ENCODE results near the gene ZKSCAN1.

The ZKSCAN1 gene

DNA sequence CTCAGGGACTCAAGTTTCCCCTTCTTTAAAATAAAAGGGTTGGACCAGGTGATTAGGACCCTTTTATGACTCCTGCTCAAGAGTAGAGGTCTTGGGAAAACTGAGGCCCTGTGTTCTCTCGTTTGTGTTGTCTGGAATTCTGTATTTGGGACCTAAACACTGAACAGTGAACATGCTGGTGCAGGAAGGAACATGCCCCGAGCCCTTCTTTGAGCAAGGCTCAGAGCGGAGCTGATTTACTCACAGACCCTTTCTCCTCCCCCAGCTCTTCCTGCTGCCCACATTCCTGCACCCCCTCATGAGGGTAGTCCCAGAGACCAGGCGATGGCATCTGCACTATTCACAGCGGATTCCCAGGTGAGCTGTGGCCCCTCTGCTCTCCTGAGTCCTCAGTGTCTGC is 14.2 kb downstream of the ZKSCAN1 start:
- Histone ChIP-seq H3K36me3 (ENCODE audit: control insufficient read depth, low read length) (peaks cover 77% of the 10 kb centered on the region), H3K4me3 (ENCODE audit: low read length) (no peak overlapping the region), H3K27me3 (ENCODE audit: control insufficient read depth, low read length) (no peaks in the 10 kb centered on the region), H3F3A (ENCODE audit: control insufficient read depth, insufficient read depth) (peaks cover 5% of the 10 kb centered on the region), H3K4me2 (ENCODE audit: low read length) (no peak overlapping the region), H4K20me1 (ENCODE audit: control insufficient read depth, insufficient read depth, low read depth, low read length) (no peaks in the 10 kb centered on the region), H3K27ac (ENCODE audit: low read depth, low read length) (no peak overlapping the region), H3K4me1 (ENCODE audit: control insufficient read depth, low read length) (no peaks in the 10 kb centered on the region), H3K9me2 (replicated peaks; ENCODE audit: control insufficient read depth, low read length) (no peaks in the 10 kb centered on the region), H3K9me3 (ENCODE audit: control insufficient read depth, insufficient read depth, low read length) (no peaks in the 10 kb centered on the region), H3K79me2 (ENCODE audit: control insufficient read depth, low read length) (no peaks in the 10 kb centered on the region)
- TF ChIP-seq EZH2phosphoT487 (IDR thresholded peaks at IDR 0.05; ENCODE audit: borderline replicate concordance, low read length): no peak
- TF ChIP-seq, protein P1, sequence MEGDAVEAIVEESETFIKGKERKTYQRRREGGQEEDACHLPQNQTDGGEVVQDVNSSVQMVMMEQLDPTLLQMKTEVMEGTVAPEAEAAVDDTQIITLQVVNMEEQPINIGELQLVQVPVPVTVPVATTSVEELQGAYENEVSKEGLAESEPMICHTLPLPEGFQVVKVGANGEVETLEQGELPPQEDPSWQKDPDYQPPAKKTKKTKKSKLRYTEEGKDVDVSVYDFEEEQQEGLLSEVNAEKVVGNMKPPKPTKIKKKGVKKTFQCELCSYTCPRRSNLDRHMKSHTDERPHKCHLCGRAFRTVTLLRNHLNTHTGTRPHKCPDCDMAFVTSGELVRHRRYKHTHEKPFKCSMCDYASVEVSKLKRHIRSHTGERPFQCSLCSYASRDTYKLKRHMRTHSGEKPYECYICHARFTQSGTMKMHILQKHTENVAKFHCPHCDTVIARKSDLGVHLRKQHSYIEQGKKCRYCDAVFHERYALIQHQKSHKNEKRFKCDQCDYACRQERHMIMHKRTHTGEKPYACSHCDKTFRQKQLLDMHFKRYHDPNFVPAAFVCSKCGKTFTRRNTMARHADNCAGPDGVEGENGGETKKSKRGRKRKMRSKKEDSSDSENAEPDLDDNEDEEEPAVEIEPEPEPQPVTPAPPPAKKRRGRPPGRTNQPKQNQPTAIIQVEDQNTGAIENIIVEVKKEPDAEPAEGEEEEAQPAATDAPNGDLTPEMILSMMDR (IDR thresholded peaks at IDR 0.05; ENCODE audit: low read depth, low read length, poor library complexity, severe bottlenecking): no peak

DNA sequence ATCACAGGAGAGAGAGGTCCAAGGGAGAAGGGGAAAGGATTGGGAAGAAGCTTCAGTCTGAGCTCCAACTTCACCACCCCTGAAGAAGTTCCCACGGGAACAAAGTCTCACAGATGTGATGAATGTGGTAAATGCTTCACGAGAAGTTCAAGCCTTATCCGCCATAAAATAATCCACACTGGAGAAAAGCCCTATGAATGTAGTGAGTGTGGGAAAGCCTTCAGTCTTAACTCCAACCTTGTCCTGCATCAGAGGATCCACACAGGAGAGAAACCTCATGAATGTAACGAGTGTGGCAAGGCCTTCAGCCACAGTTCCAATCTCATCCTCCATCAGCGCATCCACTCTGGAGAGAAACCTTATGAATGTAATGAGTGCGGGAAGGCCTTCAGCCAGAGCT is 18.1 kb downstream of the ZKSCAN1 start:
- Histone ChIP-seq H3K36me3 (ENCODE audit: control insufficient read depth, low read length) (peaks cover 76% of the 10 kb centered on the region), H3K79me2 (ENCODE audit: control insufficient read depth, low read length) (no peaks in the 10 kb centered on the region), H3K27me3 (ENCODE audit: control insufficient read depth, low read length) (no peaks in the 10 kb centered on the region), H3K4me3 (ENCODE audit: low read length) (no peak overlapping the region), H3K9me3 (ENCODE audit: control insufficient read depth, insufficient read depth, low read length) (no peaks in the 10 kb centered on the region), H3F3A (ENCODE audit: control insufficient read depth, insufficient read depth) (no peaks in the 10 kb centered on the region), H4K20me1 (ENCODE audit: control insufficient read depth, insufficient read depth, low read depth, low read length) (no peaks in the 10 kb centered on the region), H3K4me2 (ENCODE audit: low read length) (no peak overlapping the region), H3K9me2 (replicated peaks; ENCODE audit: control insufficient read depth, low read length) (no peaks in the 10 kb centered on the region), H3K4me1 (ENCODE audit: control insufficient read depth, low read length) (no peaks in the 10 kb centered on the region), H3K27ac (ENCODE audit: low read depth, low read length) (no peak overlapping the region)
- no peak for TF ChIP-seq EZH2phosphoT487 (IDR thresholded peaks at IDR 0.05; ENCODE audit: borderline replicate concordance, low read length)
- TF ChIP-seq, protein P1 (IDR thresholded peaks at IDR 0.05; ENCODE audit: low read depth, low read length, poor library complexity, severe bottlenecking): no peak

DNA sequence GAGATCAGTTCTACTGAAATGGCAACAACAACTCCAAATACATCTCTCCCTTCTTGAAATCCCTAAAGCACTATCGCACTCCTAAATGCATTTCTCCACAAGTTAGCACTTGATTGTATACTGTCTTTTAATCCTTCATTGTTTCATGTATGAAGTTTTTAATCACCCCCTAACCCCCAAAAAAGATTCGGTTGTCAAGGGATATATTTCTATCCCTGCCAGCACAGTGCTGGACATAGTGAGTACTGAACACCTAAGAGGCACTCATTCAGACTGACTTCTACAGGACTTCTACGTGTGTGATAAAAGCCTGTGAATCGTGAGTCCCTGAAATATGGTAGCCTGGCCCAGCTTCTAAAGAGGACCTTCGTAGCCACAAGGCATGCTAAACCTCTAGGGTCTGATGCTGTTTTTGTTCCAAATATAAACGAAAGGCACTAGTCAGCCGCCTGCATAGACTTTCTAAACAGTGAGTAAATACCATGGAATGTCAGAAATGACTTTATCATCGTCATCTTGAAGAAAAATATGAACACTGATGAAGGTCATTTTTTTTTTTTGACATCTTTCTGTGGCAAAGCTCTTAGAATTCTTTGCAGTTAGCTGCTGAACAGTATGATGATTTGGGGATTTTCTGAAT is 19.6 kb downstream of the ZKSCAN1 start:
- Histone ChIP-seq H3K4me3 (ENCODE audit: low read length) (no peak overlapping the region), H3K36me3 (ENCODE audit: control insufficient read depth, low read length) (peaks cover 67% of the 10 kb centered on the region), H3K27ac (ENCODE audit: low read depth, low read length) (no peak overlapping the region), H3K27me3 (ENCODE audit: control insufficient read depth, low read length) (no peaks in the 10 kb centered on the region), H3K9me2 (replicated peaks; ENCODE audit: control insufficient read depth, low read length) (no peaks in the 10 kb centered on the region), H3K4me1 (ENCODE audit: control insufficient read depth, low read length) (peaks cover 5% of the 10 kb centered on the region), H3K4me2 (ENCODE audit: low read length) (no peak overlapping the region), H4K20me1 (ENCODE audit: control insufficient read depth, insufficient read depth, low read depth, low read length) (no peaks in the 10 kb centered on the region), H3F3A (ENCODE audit: control insufficient read depth, insufficient read depth) (0 out of 2 replicates have a peak, but pooled peaks cover 3% of the 10 kb centered on the region), H3K9me3 (ENCODE audit: control insufficient read depth, insufficient read depth, low read length) (no peaks in the 10 kb centered on the region), H3K79me2 (ENCODE audit: control insufficient read depth, low read length) (no peaks in the 10 kb centered on the region)
- TF ChIP-seq, protein P1 (IDR thresholded peaks at IDR 0.05; ENCODE audit: low read depth, low read length, poor library complexity, severe bottlenecking): no peak
- no peak for TF ChIP-seq EZH2phosphoT487 (IDR thresholded peaks at IDR 0.05; ENCODE audit: borderline replicate concordance, low read length)
